SK-N-SH treated with all-trans-retinoic acid at 6 μM for 48 hours (cell line): ENCODE data around the gene PAPPA2.

Experiments used
- ARNTL ChIP-seq: fragments of 450-650 bp; formaldehyde crosslinking; IDR thresholded peaks from 2 replicates; pipeline ENCODE4 v1.5.0; 2020; ENCODE audit warnings: low read depth, mild to moderate bottlenecking, moderate library complexity, borderline replicate concordance
- BACH2 ChIP-seq: fragments of 250-450 bp; sonication (Bioruptor Pico); IDR thresholded peaks from 2 replicates; pipeline ENCODE4 v1.9.0; 2021; ENCODE audit warnings: mild to moderate bottlenecking, borderline replicate concordance
- ISL1 ChIP-seq: fragments of 250-450 bp; sonication (Bioruptor Pico); IDR thresholded peaks from 2 replicates; pipeline ENCODE4 v2.1.2; 2022; ENCODE audit warnings: mild to moderate bottlenecking, moderate library complexity
- OSR1 ChIP-seq: fragments of 250-450 bp; sonication (Bioruptor Pico); IDR thresholded peaks from 2 replicates; pipeline ENCODE4 v1.8.0; 2022; ENCODE audit warnings: moderate library complexity, mild to moderate bottlenecking, inconsistent platforms
- PPARA ChIP-seq: fragments of 250-450 bp; sonication (Bioruptor Pico); IDR thresholded peaks from 2 replicates; pipeline ENCODE4 v1.5.0; 2020; ENCODE audit warnings: mild to moderate bottlenecking, borderline replicate concordance
- RARB ChIP-seq: fragments of 250-450 bp; sonication (Bioruptor Pico); IDR thresholded peaks from 2 replicates; pipeline ENCODE4 v1.8.0; 2021; ENCODE audit warnings: mild to moderate bottlenecking, moderate library complexity
- ZC3H10 ChIP-seq: fragments of 250-450 bp; sonication (Bioruptor Pico); IDR thresholded peaks from 2 replicates; pipeline ENCODE4 v1.5.1; 2021; ENCODE audit warnings: mild to moderate bottlenecking, moderate library complexity
- ZFP30 ChIP-seq: fragments of 450-650 bp; formaldehyde crosslinking; IDR thresholded peaks from 2 replicates; pipeline ENCODE4 v1.5.0; 2022; ENCODE audit warnings: mild to moderate bottlenecking, moderate library complexity
- ZNF565 ChIP-seq: fragments of 450-650 bp; formaldehyde crosslinking; conservative IDR thresholded peaks from 2 replicates; pipeline ENCODE4 v1.5.0; 2020; ENCODE audit warnings: low read depth, mild to moderate bottlenecking, moderate library complexity
- TF ChIP-seq, protein P1 (sequence below): fragments of 250-450 bp; sonication (Bioruptor Pico); IDR thresholded peaks from 2 replicates; pipeline ENCODE4 v1.8.0; 2021; ENCODE audit warnings: low read depth, mild to moderate bottlenecking, moderate library complexity, borderline replicate concordance
- TF ChIP-seq, protein P2 (sequence below): fragments of 250-450 bp; sonication (Bioruptor Pico); IDR thresholded peaks from 2 replicates; pipeline ENCODE4 v1.8.0; 2020; ENCODE audit warnings: mild to moderate bottlenecking, moderate library complexity, borderline replicate concordance
- TF ChIP-seq, protein P3 (sequence below): fragments of 250-450 bp; sonication (Bioruptor Pico); IDR thresholded peaks from 2 replicates; pipeline ENCODE4 v1.5.1; 2021; ENCODE audit warnings: mild to moderate bottlenecking, moderate library complexity
- TF ChIP-seq, protein P4 (sequence below): fragments of 250-450 bp; sonication (Bioruptor Pico); IDR thresholded peaks from 2 replicates; pipeline ENCODE4 v1.5.0; 2020; ENCODE audit warnings: mild to moderate bottlenecking, moderate library complexity
- TF ChIP-seq, protein P5 (sequence below): fragments of 250-450 bp; sonication (Bioruptor Pico); IDR thresholded peaks from 2 replicates; pipeline ENCODE4 v1.5.1; 2020; ENCODE audit warnings: low read depth, mild to moderate bottlenecking, moderate library complexity

DNA sequence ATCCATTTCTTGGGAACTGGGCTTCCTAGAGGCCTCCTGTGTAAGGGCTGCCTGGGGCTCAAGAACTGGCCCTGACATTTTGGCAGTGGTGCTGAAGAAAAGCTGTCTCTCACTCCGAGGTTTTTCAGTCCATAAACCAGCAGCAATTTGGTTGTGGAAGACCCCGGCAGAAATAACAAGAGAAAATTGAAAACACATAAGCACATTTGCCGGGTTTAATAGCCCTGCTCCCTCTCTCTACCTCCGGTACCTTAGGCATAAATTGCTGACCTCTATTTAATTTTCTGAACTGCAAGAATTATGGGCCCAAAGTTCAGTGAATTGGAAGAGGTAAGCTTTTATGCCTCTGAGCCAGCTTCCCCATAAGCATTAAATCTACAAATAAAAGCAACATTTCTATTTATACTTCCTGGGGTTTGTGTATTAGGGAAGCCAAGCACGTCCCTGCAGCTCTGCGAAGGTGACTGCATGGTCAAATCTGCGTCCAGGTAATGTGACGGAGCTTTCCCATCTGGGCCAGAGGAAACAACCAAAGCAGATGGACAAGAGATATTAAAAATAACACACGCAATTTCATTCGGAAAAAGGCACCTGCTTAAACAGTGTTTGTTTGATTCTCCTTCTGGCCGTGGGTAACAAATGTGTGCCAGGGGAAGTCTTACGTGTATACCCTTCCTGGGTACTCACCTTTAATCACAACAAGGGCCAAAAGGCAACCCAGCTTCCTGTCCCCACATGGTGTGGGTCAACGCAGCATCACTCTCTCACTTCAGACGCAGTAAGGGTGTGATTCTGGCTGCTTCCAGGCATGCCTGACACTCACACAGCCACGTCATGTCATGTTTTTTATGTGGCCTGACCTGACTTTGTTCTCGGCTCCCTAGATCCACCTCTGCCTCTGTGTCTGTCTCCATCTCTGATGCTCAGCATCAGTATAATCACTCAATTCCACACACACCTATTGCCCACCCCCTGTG lies 69.2 kb downstream of the PAPPA2 start:
- TF ChIP-seq BACH2 (no peak), ARNTL (CRISPR knock-in tag) (no peak), ZFP30 (CRISPR knock-in tag) (no peak), ZNF565 (CRISPR knock-in tag) (no peak), OSR1 (CRISPR knock-in tag) (no peak), RARB (CRISPR knock-in tag) (no peak), PPARA (no peak), ISL1 (CRISPR knock-in tag) (no peak), ZC3H10 (no peak)
- TF ChIP-seq, protein P1, sequence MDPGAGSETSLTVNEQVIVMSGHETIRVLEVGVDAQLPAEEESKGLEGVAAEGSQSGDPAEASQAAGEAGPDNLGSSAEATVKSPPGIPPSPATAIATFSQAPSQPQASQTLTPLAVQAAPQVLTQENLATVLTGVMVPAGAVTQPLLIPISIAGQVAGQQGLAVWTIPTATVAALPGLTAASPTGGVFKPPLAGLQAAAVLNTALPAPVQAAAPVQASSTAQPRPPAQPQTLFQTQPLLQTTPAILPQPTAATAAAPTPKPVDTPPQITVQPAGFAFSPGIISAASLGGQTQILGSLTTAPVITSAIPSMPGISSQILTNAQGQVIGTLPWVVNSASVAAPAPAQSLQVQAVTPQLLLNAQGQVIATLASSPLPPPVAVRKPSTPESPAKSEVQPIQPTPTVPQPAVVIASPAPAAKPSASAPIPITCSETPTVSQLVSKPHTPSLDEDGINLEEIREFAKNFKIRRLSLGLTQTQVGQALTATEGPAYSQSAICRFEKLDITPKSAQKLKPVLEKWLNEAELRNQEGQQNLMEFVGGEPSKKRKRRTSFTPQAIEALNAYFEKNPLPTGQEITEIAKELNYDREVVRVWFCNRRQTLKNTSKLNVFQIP (CRISPR knock-in tag), result no peak
- TF ChIP-seq, protein P2, sequence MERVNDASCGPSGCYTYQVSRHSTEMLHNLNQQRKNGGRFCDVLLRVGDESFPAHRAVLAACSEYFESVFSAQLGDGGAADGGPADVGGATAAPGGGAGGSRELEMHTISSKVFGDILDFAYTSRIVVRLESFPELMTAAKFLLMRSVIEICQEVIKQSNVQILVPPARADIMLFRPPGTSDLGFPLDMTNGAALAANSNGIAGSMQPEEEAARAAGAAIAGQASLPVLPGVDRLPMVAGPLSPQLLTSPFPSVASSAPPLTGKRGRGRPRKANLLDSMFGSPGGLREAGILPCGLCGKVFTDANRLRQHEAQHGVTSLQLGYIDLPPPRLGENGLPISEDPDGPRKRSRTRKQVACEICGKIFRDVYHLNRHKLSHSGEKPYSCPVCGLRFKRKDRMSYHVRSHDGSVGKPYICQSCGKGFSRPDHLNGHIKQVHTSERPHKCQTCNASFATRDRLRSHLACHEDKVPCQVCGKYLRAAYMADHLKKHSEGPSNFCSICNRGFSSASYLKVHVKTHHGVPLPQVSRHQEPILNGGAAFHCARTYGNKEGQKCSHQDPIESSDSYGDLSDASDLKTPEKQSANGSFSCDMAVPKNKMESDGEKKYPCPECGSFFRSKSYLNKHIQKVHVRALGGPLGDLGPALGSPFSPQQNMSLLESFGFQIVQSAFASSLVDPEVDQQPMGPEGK (CRISPR knock-in tag), result no peak
- TF ChIP-seq, protein P3, sequence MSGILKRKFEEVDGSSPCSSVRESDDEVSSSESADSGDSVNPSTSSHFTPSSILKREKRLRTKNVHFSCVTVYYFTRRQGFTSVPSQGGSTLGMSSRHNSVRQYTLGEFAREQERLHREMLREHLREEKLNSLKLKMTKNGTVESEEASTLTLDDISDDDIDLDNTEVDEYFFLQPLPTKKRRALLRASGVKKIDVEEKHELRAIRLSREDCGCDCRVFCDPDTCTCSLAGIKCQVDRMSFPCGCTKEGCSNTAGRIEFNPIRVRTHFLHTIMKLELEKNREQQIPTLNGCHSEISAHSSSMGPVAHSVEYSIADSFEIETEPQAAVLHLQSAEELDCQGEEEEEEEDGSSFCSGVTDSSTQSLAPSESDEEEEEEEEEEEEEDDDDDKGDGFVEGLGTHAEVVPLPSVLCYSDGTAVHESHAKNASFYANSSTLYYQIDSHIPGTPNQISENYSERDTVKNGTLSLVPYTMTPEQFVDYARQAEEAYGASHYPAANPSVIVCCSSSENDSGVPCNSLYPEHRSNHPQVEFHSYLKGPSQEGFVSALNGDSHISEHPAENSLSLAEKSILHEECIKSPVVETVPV (CRISPR knock-in tag), result no peak
- TF ChIP-seq, protein P4, sequence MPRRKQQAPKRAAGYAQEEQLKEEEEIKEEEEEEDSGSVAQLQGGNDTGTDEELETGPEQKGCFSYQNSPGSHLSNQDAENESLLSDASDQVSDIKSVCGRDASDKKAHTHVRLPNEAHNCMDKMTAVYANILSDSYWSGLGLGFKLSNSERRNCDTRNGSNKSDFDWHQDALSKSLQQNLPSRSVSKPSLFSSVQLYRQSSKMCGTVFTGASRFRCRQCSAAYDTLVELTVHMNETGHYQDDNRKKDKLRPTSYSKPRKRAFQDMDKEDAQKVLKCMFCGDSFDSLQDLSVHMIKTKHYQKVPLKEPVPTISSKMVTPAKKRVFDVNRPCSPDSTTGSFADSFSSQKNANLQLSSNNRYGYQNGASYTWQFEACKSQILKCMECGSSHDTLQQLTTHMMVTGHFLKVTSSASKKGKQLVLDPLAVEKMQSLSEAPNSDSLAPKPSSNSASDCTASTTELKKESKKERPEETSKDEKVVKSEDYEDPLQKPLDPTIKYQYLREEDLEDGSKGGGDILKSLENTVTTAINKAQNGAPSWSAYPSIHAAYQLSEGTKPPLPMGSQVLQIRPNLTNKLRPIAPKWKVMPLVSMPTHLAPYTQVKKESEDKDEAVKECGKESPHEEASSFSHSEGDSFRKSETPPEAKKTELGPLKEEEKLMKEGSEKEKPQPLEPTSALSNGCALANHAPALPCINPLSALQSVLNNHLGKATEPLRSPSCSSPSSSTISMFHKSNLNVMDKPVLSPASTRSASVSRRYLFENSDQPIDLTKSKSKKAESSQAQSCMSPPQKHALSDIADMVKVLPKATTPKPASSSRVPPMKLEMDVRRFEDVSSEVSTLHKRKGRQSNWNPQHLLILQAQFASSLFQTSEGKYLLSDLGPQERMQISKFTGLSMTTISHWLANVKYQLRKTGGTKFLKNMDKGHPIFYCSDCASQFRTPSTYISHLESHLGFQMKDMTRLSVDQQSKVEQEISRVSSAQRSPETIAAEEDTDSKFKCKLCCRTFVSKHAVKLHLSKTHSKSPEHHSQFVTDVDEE (CRISPR knock-in tag), result no peak
- TF ChIP-seq, protein P5, sequence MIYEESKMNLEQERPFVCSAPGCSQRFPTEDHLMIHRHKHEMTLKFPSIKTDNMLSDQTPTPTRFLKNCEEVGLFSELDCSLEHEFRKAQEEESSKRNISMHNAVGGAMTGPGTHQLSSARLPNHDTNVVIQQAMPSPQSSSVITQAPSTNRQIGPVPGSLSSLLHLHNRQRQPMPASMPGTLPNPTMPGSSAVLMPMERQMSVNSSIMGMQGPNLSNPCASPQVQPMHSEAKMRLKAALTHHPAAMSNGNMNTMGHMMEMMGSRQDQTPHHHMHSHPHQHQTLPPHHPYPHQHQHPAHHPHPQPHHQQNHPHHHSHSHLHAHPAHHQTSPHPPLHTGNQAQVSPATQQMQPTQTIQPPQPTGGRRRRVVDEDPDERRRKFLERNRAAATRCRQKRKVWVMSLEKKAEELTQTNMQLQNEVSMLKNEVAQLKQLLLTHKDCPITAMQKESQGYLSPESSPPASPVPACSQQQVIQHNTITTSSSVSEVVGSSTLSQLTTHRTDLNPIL, result no peak
